ENCODE measurements around the gene ASB8.
A peak's percentile ranks its signal among the peaks of the same experiment; 100 is the strongest.

ASB8 gene

DNA sequence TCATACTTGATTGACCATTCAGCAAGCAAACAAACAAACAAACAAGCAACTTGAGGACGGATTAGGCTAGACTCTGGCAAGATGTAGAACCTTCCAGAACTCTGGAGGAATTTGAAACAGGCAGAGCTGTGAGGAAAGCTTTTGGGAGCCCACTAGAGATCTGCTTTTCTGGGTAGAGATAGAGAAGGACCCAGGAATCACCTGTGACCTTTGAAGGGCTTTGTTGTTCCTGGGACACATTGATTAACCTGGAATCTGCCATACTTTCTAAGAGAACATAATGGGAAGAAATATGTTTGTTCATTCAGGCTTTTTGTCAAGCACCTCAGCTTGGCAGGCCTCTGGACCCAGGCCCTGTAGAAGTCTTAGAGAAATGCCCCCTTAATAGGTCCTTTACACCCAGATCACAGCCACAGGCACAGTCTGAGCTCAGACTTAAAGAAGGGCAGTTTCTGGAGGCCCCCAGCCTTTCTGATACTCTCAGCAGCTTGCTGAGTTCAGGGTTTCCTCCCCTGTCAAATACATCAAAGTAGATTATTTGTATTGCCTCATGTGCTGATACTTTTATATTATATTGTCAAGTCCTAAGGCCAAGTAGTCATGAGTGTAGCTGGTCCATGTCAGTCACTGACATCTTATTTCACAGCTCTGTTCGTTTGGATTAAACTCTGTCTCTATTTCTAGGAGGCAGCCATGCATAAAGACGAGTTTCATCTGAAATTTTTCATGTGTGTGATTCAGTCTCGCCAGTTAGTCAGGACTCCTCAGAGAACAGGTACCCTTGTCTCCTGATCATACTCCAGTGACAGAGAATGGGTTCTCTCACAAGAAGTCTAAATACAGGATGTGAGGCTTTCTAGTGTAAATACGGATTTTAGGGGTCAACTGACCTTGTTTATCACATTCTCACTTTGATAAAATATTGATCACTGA lies 50.4 kb downstream of the ASB8 start:
- H3K9me3 ChIP-seq: no peaks in the 10 kb centered on the region
- H3K36me3 ChIP-seq: no peaks in the 10 kb centered on the region
- H3K27ac ChIP-seq: peak overlapping the region; percentile 86
- TF ChIP-seq, protein P1, sequence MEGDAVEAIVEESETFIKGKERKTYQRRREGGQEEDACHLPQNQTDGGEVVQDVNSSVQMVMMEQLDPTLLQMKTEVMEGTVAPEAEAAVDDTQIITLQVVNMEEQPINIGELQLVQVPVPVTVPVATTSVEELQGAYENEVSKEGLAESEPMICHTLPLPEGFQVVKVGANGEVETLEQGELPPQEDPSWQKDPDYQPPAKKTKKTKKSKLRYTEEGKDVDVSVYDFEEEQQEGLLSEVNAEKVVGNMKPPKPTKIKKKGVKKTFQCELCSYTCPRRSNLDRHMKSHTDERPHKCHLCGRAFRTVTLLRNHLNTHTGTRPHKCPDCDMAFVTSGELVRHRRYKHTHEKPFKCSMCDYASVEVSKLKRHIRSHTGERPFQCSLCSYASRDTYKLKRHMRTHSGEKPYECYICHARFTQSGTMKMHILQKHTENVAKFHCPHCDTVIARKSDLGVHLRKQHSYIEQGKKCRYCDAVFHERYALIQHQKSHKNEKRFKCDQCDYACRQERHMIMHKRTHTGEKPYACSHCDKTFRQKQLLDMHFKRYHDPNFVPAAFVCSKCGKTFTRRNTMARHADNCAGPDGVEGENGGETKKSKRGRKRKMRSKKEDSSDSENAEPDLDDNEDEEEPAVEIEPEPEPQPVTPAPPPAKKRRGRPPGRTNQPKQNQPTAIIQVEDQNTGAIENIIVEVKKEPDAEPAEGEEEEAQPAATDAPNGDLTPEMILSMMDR (IDR thresholded peaks at IDR 0.05): no peak
- H3K4me3 ChIP-seq (ENCODE audit: low read depth in 1 of 2, low read length in 1 of 2): peak overlapping the region; percentile 90 to 94
- peaks cover 13 to 18% of the 10 kb centered on the region in 2 experiments for H3K4me1 ChIP-seq (ENCODE audit: control insufficient read depth in 1 of 2, insufficient read depth in 1 of 2, low read depth in 1 of 2, low read length in 1 of 2)
- H3K27me3 ChIP-seq: peaks cover 42% of the 10 kb centered on the region

DNA sequence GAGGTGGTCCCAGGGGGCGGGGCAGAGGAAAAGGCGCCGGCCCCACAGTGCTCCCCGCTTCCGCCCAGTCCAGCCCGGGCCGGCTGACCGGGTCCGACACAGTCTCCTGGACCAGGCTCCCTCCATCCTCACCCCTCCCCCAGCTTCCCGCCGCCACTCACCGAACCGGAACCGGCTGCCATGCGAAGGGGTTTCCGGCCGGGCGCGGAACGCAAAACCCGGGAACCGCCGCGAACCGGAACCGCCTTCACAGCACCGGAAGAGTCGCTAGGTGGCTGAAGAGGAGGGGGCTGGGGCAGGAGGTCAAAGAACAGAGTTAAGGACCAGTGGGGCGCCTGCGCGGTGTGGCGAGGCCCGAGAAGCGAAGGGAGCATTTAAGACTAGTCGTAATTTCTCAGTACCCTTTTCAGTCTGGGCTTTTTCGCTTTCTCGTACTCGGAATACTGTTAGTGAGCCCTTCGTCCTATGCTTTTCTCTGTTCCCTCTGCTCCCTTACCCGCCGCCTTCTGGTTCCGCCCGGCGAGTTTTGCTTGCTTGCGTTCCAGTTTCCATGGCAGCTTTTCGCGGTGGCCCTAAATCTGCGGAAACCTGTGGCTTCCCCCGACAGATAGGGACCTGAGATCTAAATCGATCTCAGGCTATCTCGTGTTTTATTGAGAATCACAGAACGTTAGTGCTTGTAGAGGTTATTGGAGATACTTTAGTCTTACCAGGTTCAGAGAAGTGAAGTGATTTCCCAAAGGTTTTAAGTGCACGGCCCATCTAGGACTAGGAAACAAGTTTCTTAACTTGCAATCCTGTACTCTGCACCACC lies 51.2 kb downstream of the ASB8 start, which contains the start of gene SENP1:
Gene SENP1, minus strand, starts transcription at position 213 of the 814 bp plus-strand sequence. CDS start 4,607 bp downstream, outside the sequence.
- H3K9me3 ChIP-seq: no peaks in the 10 kb centered on the region
- peaks cover 34% of the 10 kb centered on the region for H3K27me3 ChIP-seq
- H3K4me3 ChIP-seq (ENCODE audit: low read depth in 1 of 2, low read length in 1 of 2): peak within 1 kb of the TSS; percentile 90 to 94
- peaks cover 4% of the 10 kb centered on the region for H3K36me3 ChIP-seq
- peaks cover 13 to 18% of the 10 kb centered on the region in 2 experiments for H3K4me1 ChIP-seq (ENCODE audit: control insufficient read depth in 1 of 2, insufficient read depth in 1 of 2, low read depth in 1 of 2, low read length in 1 of 2)
- TF ChIP-seq, protein P1 (IDR thresholded peaks at IDR 0.05): peak; percentile 45
- peak within 1 kb of the TSS; percentile 86 for H3K27ac ChIP-seq

DNA sequence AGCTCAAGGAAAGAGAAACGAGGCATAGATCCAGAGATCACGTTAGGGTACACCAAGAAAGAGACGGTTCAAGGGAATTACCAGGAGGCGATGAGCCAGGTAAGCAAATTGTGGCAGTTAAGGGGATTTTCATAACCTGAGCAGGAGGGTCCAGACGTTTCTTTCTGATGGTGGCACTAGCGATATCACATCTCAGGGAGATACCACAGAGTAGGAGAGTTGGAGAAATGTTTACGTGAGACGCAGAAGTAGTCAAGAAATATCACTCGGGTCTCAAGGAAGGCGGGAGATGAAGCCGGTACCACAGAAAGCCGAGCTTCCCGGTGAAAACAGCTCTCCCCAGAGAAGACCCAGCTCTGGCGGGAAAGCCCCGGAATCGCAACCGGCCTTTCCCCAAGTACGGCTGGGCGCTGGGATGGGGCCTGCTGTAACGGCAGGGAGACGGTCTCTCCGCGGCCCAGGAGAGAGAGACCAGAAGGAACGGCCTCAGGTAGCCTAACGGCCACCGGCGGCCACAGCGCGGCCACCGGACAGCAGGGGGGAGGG lies 51.9 kb downstream of the ASB8 start:
- H3K36me3 ChIP-seq: peaks cover 4% of the 10 kb centered on the region
- H3K4me3 ChIP-seq (ENCODE audit: low read depth in 1 of 2, low read length in 1 of 2): peak overlapping the region; percentile 90 to 94
- TF ChIP-seq, protein P1 (IDR thresholded peaks at IDR 0.05): no peak
- peak overlapping the region; percentile 86 for H3K27ac ChIP-seq
- peaks cover 27% of the 10 kb centered on the region for H3K27me3 ChIP-seq
- H3K4me1 ChIP-seq (ENCODE audit: control insufficient read depth in 1 of 2, insufficient read depth in 1 of 2, low read depth in 1 of 2, low read length in 1 of 2): peaks cover 13 to 18% of the 10 kb centered on the region in 2 experiments
- H3K9me3 ChIP-seq: no peaks in the 10 kb centered on the region

DNA sequence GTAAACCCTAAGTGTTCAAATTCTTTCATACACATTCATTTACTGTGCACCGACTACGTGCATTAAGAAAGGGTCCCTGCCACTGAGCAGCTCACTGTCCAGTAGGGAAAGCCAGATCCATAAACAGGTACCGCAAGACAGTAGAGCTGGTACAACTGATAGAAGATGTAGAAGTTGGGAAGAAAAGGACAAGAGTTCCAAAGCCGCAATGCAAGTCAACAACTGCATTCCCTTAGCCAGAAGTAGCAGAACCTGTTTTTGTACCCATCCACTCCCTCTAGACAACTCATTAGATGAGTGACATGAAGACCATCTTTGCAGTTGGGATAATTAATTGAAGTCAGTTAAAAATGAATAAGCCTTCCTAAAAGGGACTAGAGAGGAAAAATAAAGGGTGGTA lies 52.8 kb downstream of the ASB8 start:
- H3K27ac ChIP-seq: no peak overlapping the region
- peaks cover 13 to 18% of the 10 kb centered on the region in 2 experiments for H3K4me1 ChIP-seq (ENCODE audit: control insufficient read depth in 1 of 2, insufficient read depth in 1 of 2, low read depth in 1 of 2, low read length in 1 of 2)
- H3K36me3 ChIP-seq: peaks cover 4% of the 10 kb centered on the region
- no peak overlapping the region for H3K4me3 ChIP-seq (ENCODE audit: low read depth in 1 of 2, low read length in 1 of 2)
- TF ChIP-seq, protein P1 (IDR thresholded peaks at IDR 0.05): no peak
- peaks cover 18% of the 10 kb centered on the region for H3K27me3 ChIP-seq
- H3K9me3 ChIP-seq: no peaks in the 10 kb centered on the region

All from neutrophil (primary cell).